Esophagus (tissue), 2 donors: ENCODE measurements around the gene PCP4. TPM values are rescaled to one million over a fixed set of nuclear protein-coding genes. Genes with fewer than 3 reads are reported as not detected.

Source experiments
- H3K27ac ChIP-seq, 2 donors: one replicate each; pipeline ENCODE4 v1.5.1; 2013; ENCODE audit warnings: low read depth in 2 of 2, mild to moderate bottlenecking in 2 of 2, inconsistent platforms in 1 of 2, low read length in 1 of 2, moderate library complexity in 1 of 2
- H3K27me3 ChIP-seq, 2 donors: one replicate each; pipeline ENCODE4 v1.6.1; 2013; ENCODE audit warnings: low read length in 2 of 2, control low read depth in 1 of 2, mild to moderate bottlenecking in 1 of 2; ENCODE audit not compliant: insufficient read depth in 2 of 2, control insufficient read depth in 1 of 2
- H3K36me3 ChIP-seq, 2 donors: one replicate each; pipeline ENCODE4 v1.6.1; 2013; ENCODE audit warnings: low read length in 1 of 2; ENCODE audit not compliant: control insufficient read depth in 2 of 2, insufficient read depth in 2 of 2
- H3K4me1 ChIP-seq, 2 donors: one replicate each; pipeline ENCODE4 v1.6.1; 2013; ENCODE audit warnings: low read length in 1 of 2; ENCODE audit not compliant: control insufficient read depth in 2 of 2, insufficient read depth in 2 of 2
- H3K4me3 ChIP-seq, 2 donors: one replicate each; pipeline ENCODE4 v1.5.1; 2013; ENCODE audit warnings: low read length in 2 of 2, mild to moderate bottlenecking in 2 of 2, low read depth in 1 of 2, moderate library complexity in 1 of 2
- H3K9me3 ChIP-seq, 2 donors: one replicate each; pipeline ENCODE4 v1.6.1; 2013; ENCODE audit warnings: mild to moderate bottlenecking in 2 of 2, low read depth in 1 of 2, low read length in 1 of 2, moderate library complexity in 1 of 2; ENCODE audit not compliant: control insufficient read depth in 2 of 2, insufficient read depth in 1 of 2
- WGBS, 2 donors: extraction: QIAGEN DNeasy Blood & Tissue Kit; methylation state at CpG; one replicate each; pipeline ENCODE4 v1.1.7; 2013; 5-methylcytosine and 5-hydroxymethylcytosine counted together
- polyA plus RNA-seq, 2 donors: library from polyadenylated mRNA; stranded (reverse); fragments of 200-250 nt; gene quantifications; one replicate each; pipeline ENCODE4 v1.2.3, GENCODE V29; 2013
- donor health status: healthy with polysubstance abuse.
- donor health status: Bipolar disorder and iron deficiency.

PCP4 gene
- polyA plus RNA-seq, 2 donors, result 28.9 to 42.3 TPM

DNA sequence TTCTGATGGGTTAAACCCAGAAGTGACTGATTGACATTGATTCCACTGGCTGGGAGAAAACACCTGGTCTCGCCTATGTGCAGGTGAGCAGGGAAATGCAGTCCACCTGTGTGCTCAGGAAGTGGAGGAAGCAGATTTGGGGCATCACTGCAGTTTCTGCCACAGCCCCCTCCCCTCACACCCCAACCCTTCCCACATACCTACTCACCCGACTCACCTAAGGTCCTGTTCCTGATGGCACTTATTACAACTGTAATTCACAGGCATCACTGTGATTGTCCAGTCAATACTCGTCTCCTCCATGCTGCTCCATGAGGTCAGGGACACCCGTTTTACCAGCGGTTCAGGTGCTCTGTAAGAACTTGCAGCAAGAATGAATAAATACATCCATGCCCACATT, 68.5 kb downstream of the PCP4 start:
- peaks cover 0 to 2% of the 10 kb centered on the region in 2 donors for H3K9me3 ChIP-seq
- H3K27me3 ChIP-seq, result no peaks in the 10 kb centered on the region
- H3K36me3 ChIP-seq, result no peaks in the 10 kb centered on the region
- no peak overlapping the region for H3K4me3 ChIP-seq
- WGBS, 2 donors, result 67 to 74% methylated on average over 5 of the region's 5 CpGs
- H3K4me1 ChIP-seq, result no peaks in the 10 kb centered on the region
- H3K27ac ChIP-seq, result no peak overlapping the region

DNA sequence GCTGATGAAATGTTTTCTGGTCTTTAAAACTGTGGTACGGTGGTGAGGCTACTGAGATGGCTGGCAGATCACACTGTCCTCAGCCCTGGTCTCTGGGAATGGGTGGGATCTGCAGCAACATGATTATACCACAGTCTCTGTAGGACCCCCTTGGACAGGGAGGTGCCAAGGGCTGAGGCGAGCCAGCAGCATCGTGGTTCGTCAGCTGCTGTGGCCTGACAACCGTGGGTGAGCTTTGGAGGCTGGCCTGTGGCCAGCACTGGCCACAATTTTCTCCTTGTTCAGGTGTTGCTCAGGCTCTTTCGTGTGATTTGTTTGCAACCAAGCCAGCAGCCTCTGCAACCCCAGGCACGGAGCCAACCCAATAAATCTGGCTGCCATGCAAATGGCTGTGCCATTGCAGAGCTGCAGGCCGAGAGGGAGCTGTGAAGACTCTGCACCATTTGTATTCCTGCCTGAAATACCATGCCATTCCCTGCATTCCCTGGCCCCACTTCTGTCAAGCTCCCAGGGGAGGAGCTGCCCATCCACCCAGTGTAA, 70.9 kb downstream of the PCP4 start:
- Histone ChIP-seq H3K27ac (no peak overlapping the region), H3K4me1 (no peaks in the 10 kb centered on the region), H3K36me3 (no peaks in the 10 kb centered on the region), H3K4me3 (no peak overlapping the region), H3K9me3 (peaks cover 0 to 2% of the 10 kb centered on the region in 2 donors), H3K27me3 (no peaks in the 10 kb centered on the region)
- WGBS, 2 donors, result 48 to 54% methylated on average over 8 of the region's 8 CpGs

DNA sequence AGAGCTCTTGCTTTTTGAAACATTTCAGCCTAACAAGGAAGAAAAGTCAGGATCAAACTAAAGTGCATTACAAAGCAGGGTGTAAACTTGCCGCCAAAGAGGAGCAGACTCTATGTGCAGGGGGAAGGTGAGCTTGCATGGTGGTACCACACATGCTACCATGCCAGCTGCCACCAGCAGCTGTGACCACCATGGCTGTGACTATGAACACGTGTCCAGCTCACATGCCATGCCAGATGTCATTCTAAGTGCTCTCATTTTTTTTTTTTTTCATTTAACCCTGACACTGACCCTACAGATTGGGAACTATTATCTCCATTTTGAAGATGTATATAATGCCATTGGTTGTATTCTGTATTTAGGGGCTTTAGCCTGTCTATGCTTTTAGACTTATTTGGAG, 79.0 kb downstream of the PCP4 start:
- Histone ChIP-seq H3K36me3 (no peaks in the 10 kb centered on the region), H3K9me3 (peaks cover 0 to 3% of the 10 kb centered on the region in 2 donors), H3K4me3 (no peak overlapping the region), H3K4me1 (no peaks in the 10 kb centered on the region), H3K27me3 (no peaks in the 10 kb centered on the region), H3K27ac (no peak overlapping the region)
- 66 to 82% methylated on average over 2 of the region's 2 CpGs for WGBS, 2 donors

DNA sequence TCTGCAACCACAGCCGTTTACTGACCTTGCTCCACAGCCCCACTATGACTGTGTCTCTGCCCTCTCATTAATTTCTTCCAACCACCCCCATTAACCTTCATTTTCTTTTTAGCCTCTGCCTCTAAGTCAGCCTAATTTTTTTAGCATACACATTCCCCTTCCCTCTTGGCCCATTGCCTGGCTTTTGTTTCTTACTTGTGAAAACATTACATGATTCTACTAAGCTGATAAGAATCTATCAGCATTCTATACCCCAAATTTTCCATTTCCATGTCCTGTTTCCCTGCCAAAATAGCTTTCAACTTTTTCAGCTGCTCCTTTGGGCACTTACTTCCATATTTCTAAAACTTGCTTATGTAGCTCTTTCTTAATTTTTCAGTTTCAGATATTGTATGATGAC, 79.8 kb downstream of the PCP4 start:
- H3K36me3 ChIP-seq, result no peaks in the 10 kb centered on the region
- no peaks in the 10 kb centered on the region for H3K4me1 ChIP-seq
- H3K27me3 ChIP-seq, result no peaks in the 10 kb centered on the region
- WGBS, 2 donors, result 58 to 62% methylated on average over 1 of the region's 1 CpG
- H3K9me3 ChIP-seq, result peaks cover 0 to 3% of the 10 kb centered on the region in 2 donors
- H3K27ac ChIP-seq, result no peak overlapping the region
- no peak overlapping the region for H3K4me3 ChIP-seq

DNA sequence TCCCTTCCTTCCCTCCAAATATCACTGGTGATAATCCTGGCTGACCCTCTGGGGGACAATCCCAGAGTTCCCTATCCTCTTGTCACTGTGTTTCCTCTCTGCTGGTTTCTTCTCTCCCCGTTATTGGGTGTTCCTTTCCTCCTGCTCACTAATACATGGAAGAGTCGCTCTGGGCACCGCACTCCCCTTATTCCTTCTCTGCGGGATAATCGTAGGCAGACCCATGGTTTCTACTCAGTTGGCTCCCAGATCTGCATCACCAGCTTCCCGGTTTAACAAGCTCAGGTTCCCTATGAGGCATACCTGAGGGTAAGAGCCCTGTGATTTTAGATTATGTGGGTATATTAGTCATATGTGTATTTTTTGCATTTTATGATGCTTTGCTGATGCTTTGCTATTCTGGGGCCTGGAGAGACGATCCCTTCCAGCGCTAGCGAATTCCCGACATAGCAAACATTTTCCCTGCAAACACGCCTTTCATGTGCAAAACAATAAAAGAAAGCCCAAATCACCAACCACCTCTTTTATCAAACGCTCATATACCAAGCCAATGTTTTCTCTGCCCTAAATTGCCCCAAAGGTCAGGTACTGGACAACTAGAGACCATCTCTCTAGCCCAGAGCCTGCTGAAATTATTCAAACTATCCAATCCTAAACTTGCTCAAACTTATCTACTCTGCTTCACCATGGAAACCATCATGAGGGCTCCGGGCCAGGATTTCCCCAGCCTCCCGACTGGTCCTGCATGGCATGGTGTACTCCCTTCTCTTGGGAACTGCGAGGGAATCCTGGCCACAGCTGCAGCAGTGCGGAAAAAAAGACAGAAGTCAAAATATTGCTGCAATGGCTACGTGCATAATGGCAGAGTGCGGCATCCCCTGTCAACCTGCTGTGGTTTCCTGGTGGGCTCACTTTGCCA, 84.2 kb downstream of the PCP4 start:
- 67 to 69% methylated on average over 18 of the region's 18 CpGs for WGBS, 2 donors
- H3K36me3 ChIP-seq, result no peaks in the 10 kb centered on the region
- peaks cover 0 to 6% of the 10 kb centered on the region in 2 donors for H3K9me3 ChIP-seq
- no peaks in the 10 kb centered on the region for H3K4me1 ChIP-seq
- no peak overlapping the region for H3K27ac ChIP-seq
- H3K27me3 ChIP-seq, result no peaks in the 10 kb centered on the region
- H3K4me3 ChIP-seq, result no peak overlapping the region

DNA sequence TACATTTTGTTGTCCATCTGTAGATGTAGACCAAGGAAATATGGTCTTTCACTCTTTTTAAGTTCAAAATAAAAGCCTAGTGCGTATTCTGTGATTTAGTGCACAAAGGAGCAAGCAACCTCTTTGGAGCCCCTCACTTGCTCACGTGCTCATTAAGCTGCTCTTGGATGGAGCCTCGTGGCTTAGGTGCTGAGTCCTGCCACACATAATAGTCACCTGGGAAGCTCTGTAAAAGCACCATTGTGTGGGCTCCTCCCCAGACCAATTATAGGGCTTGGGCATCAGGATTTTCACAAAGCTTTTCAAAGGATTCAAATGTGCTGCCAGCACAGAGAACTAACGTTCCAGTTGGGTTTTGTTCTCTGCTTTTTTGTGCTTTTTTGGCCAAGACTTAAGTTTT, 85.0 kb downstream of the PCP4 start:
- H3K4me1 ChIP-seq, result no peaks in the 10 kb centered on the region
- H3K27me3 ChIP-seq, result no peaks in the 10 kb centered on the region
- no peak overlapping the region for H3K27ac ChIP-seq
- peaks cover 0 to 6% of the 10 kb centered on the region in 2 donors for H3K9me3 ChIP-seq
- 54 to 66% methylated on average over 4 of the region's 4 CpGs for WGBS, 2 donors
- no peaks in the 10 kb centered on the region for H3K36me3 ChIP-seq
- no peak overlapping the region for H3K4me3 ChIP-seq

DNA sequence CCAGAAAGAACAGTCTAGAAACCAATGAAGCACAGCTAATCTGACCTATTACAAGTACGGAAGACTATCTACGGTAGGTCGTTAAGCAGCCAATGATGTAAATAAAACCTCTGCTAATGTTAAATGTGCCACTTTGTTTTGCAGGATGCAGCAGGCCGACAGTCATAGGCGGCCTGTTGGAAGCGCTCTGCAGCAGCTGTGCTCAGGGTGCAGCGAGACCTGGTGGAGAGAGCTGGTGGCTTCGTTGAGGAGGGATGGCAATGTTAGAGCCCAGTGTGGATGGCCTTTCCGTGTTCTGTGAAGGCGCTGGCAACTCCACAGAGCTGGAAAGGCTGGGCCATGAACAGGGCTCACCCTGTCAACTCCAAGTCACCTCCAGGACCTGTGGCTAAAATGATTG, 87.3 kb downstream of the PCP4 start:
- WGBS, 2 donors, result 81 to 84% methylated on average over 10 of the region's 10 CpGs
- Histone ChIP-seq H3K27me3 (no peaks in the 10 kb centered on the region), H3K4me3 (no peak overlapping the region), H3K9me3 (peaks cover 0 to 6% of the 10 kb centered on the region in 2 donors), H3K4me1 (no peaks in the 10 kb centered on the region), H3K36me3 (no peaks in the 10 kb centered on the region), H3K27ac (no peak overlapping the region)

DNA sequence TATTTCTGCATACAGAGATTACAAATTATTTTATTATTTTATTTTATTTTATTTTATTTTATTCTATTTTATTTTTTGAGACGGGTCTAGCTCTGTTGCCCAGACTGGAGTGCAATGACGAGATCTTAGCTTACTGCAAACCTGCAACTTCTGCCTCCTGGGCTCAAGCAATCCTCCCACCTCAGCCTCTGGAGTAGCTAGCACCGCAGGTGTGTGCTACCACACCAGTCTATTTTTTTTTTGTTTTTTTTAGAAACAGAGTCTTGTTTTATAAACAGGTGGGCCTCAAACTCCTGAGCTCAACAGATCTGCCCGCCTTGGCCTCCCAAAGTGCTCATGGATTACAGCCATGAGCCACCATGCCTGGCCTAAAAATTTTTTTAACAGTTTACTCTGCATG, 88.1 kb downstream of the PCP4 start:
- H3K4me1 ChIP-seq, result no peaks in the 10 kb centered on the region
- H3K27me3 ChIP-seq, result no peaks in the 10 kb centered on the region
- H3K27ac ChIP-seq, result no peak overlapping the region
- H3K9me3 ChIP-seq, result peaks cover 0 to 6% of the 10 kb centered on the region in 2 donors
- H3K4me3 ChIP-seq, result no peak overlapping the region
- 84 to 86% methylated on average over 4 of the region's 4 CpGs for WGBS, 2 donors
- H3K36me3 ChIP-seq, result no peaks in the 10 kb centered on the region

DNA sequence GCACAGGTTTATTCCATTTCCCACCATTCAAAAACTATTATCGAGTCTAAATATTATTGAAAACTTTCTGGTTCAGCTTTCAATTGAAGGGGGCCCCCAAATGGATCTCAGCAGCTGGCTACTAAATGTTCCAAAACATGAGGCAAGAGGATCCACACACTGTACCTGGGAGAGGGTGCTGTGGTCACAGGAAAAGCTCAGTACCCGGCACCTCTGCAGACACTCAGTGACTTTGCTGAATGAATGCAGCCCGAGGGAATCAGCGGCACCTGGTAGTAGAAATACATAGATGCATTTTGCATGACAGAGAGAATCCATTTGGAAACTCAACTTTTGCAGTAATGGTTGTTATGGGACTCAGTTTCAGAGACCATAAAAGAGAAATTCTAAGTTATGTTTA, 89.3 kb downstream of the PCP4 start:
- Histone ChIP-seq H3K9me3 (peaks cover 0 to 6% of the 10 kb centered on the region in 2 donors), H3K27ac (no peak overlapping the region), H3K27me3 (no peaks in the 10 kb centered on the region), H3K4me3 (no peak overlapping the region), H3K36me3 (no peaks in the 10 kb centered on the region), H3K4me1 (no peaks in the 10 kb centered on the region)
- WGBS, 2 donors, result 92 to 95% methylated on average over 4 of the region's 4 CpGs

DNA sequence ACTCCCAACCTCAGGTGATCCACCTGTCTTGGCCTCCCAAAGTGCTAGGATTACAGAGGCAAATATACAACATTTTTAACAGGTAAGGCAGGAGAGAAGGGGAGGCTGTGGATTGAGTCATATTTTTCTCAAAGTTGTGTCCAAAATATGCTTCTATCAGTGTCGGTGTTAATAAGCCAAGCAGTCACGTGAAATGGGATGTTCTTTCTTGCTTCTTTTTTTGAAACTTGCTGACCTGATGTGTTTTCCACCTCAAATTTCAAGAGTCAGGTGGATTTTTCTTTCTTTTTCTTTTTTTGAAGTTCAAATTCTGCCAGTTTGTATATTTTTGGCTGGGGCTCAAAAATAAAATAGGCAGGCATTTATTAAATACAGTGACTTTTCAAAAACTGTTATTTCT, 91.5 kb downstream of the PCP4 start:
- WGBS, 2 donors, result 84 to 89% methylated on average over 2 of the region's 2 CpGs

More for the DNA sequence above, 91.5 kb downstream of the PCP4 start:
- no peaks in the 10 kb centered on the region for H3K4me1 ChIP-seq
- peaks cover 0 to 6% of the 10 kb centered on the region in 2 donors for H3K9me3 ChIP-seq
- no peaks in the 10 kb centered on the region for H3K27me3 ChIP-seq
- no peak overlapping the region for H3K27ac ChIP-seq
- H3K4me3 ChIP-seq, result no peak overlapping the region
- H3K36me3 ChIP-seq, result no peaks in the 10 kb centered on the region
